GM19043 (cell line): ENCODE results near the gene MSH2.
"Not testable (repeated sequence)": the region's sequence is repeated elsewhere in the genome, so short reads cannot be mapped to it uniquely, and the experiment has no call there.

Source experiments
- ATAC-seq: cut with Tn5 transposase; IDR thresholded peaks from one replicate; pipeline ENCODE4 v1.9.1; 2021; ENCODE audit warnings: low read depth; ENCODE audit not compliant: unreplicated experiment

MSH2 gene

DNA sequence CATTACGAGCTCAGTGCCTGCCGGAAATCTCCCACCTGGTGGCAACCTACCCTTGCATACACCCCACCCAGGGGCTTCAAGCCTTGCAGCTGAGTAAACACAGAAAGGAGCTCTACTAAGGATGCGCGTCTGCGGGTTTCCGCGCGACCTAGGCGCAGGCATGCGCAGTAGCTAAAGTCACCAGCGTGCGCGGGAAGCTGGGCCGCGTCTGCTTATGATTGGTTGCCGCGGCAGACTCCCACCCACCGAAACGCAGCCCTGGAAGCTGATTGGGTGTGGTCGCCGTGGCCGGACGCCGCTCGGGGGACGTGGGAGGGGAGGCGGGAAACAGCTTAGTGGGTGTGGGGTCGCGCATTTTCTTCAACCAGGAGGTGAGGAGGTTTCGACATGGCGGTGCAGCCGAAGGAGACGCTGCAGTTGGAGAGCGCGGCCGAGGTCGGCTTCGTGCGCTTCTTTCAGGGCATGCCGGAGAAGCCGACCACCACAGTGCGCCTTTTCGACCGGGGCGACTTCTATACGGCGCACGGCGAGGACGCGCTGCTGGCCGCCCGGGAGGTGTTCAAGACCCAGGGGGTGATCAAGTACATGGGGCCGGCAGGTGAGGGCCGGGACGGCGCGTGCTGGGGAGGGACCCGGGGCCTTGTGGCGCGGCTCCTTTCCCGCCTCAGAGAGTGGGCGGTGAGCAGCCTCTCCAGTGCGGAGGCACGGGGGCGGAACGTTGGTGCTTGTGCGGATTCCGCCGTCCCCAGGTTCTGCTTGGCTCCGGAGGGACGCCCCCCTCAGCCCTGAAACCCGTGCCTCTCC is at the start of gene MSH2:
Gene MSH2, plus strand, starts transcription at position 352 of the 804 bp plus-strand sequence. Its CDS starts 36 bp downstream, at position 388.
- ATAC-seq, result peak; percentile 89

DNA sequence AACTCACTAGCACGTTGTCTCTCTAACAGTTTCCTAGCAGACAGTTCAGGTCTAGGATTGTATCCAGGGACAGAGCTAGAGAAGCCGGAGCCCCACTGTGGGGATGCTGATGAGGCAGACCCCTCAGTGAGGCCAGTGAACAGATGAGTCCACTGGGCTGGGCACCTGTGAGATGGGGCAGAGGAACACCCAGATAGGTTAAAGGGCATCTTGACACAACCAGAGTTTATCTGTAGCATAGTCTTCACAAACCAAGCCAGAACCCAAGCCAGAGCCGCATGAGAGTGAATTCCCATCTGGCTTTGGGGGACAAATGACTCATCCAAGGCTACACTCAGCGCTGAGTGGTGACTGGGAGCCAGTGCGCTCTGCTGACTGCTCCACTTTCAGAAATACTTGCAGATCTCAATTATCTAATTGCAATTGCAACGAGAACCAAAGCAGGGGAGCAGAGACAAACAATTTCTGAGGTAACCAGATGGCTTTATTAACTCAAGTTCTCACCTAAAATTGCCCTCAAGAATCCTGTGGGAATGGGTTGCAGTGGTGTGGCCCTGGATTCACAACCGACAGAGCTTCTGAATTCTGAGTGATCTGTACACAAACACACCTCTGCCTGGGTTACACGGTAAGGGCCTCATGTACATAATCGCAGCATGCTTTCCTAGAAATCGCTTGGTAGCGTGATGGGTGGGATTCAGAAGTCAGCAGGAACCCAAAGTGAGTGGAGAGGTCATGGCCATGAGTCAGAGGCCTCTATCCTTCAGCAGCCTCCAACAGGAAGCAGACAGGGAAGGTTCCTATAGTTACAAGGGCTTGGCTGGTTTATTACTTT is 48.7 kb upstream of the MSH2 start:
- ATAC-seq, result no peak

DNA sequence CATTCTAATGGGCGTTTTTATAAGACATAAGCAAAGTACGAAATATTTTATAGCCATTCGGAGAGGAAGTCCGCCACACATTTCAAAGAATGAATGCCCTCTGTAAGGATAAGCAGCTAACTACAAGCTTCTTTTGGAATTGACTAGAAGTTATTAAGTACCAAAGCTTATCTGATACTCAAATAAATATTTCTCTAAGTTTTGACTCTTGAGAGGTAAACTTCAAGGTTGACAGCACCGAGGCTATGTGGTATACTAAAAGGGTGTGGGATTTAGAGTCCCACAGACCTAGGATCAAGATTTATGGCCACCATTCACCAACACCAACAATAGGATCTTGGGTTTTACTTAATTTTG is 48.1 kb upstream of the MSH2 start:
- ATAC-seq, result no peak

DNA sequence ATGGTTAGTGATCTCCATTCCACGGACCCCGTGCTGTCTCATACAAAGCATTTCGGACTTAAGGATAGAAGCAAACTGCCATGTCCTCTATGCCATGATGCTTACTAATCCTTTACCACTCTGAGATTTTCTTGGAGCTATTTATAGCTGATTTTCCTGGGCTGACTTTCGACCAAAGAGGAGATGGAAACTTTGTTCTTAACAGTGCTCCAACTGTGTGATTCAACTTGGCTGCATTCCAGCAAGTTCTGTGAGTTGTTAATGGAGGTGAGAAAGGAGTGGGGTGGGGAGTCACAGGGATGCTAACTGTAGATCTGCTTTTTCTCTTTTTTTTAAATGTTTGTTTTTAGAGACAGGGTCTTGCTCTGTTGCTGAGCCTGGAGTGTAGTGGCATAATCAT is 45.5 kb upstream of the MSH2 start:
- ATAC-seq, result no peak

DNA sequence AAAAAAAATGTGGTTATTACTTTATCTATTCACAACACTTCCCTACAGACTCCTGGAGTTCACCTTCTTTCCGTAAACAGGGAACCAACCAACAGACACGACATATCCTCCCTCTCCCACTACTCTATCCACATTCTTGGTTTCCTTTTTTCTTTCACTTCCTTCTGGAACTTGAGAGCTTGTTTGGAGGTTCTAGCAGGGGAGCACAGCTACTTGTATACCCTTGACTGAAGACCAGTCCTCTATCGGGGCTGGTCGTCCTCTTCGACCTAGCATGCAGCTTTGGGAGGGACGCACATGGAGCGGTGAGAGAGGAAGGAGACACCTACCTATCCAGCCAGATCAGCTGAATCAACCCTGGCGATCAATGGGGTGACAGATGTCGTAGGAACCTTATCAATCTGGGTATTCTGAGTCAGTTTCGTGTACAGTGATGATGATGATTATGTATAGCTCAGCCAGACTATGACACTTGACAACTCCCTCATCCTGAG is 43.5 kb upstream of the MSH2 start:
- no peak for ATAC-seq

DNA sequence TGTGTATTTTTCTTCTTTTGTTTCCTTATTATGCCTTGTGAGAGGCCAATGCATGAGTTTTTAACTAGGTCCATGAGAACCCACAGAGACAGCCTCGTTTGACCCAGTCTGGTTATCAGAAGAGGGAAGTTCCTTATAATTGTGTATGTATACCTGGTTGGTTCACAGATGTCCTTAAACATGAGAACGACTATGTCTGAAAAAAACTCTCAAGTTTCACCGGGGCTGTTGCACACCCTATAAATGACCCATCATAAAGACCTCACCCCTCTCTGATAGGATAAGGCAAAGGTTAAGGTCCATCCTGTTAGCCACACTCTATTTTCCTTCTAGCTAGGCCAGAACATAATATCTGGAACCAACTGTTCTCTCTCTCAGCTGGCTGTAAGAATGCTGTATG is 42.7 kb upstream of the MSH2 start:
- no peak for ATAC-seq

DNA sequence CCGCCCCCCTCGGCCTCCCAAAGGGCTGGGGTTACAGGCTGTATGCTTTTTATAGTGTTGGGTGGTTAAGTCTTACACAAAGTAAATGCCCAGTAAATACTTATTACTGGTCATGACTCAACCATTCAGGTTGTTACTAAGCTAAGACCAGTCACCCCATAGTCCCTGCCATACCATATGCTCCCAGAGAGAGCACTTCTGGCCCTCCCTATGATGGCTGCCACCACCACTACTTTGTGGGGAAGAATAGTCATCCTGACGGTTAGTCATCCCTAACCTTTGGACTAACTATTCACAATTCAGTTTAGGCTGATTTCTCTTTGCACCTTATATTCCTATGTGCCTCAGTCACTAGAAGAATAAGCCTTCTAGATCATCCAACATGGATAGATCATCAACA is 42.0 kb upstream of the MSH2 start:
- no peak for ATAC-seq

DNA sequence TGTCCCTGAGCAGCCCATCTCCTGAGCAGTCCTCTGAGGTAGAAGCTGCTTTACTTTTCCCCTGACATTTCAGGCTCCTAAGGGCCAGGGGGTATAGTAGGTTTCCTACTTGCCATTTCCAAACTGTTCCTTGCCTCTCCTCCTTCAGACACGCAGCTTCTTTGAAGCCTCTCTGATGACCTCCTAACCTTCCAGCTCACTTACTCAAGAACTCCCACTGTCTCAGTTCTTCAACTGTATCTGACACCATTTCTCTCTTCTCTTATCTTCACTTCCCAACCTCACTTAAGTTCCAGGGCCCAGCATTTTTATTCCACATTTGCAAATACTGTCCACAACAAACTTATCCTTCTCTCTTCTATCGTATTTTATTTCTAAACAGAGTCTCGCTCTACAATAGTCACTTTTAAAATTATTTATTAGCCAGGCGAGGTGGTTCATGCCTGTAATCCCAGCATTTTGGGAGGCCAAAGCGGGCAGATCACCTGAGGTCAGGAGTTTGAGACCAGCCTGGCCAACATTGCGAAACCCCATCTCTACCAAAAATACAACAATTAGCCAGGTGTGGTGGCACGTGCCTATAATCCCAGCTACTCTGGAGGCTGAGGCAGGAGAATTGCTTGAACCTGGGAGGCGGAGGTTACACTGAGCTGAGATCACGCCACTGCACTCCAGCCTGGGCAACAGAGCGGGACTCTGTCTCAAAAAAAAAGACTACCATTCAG is 41.3 kb upstream of the MSH2 start:
- not testable (repeated sequence) for ATAC-seq

DNA sequence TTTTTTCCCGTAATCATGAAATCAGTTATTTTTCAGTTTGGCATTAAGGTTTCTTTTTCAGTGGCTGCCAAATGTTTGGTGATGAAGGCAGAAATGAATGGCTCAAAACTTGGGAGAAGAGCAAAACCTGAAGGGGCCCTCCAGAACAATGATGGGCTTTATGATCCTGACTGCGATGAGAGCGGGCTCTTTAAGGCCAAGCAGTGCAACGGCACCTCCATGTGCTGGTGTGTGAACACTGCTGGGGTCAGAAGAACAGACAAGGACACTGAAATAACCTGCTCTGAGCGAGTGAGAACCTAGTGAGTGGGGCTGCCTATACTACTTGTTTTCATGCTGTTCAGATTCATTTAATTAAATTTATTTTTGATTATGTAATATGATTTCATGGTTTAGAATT is 29.2 kb upstream of the MSH2 start:
- no peak for ATAC-seq

DNA sequence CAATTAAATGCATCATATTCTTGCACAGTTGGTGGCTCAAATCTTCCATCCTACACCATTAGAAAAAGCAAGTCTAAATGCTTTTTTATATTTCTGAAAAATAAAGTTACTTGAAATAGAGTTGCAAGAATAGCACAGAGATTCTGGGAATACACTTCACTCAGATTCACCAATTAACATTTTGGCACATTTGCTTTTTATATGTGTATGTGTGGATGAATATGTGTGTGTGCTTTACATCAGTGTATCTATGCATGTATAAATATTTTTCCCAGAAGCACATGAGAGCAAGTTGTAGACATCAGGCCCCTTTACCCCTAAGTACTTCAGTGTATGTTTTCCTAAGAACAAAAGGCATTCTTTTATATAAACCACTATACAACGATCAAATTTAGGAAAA is 27.6 kb upstream of the MSH2 start:
- no peak for ATAC-seq

DNA sequence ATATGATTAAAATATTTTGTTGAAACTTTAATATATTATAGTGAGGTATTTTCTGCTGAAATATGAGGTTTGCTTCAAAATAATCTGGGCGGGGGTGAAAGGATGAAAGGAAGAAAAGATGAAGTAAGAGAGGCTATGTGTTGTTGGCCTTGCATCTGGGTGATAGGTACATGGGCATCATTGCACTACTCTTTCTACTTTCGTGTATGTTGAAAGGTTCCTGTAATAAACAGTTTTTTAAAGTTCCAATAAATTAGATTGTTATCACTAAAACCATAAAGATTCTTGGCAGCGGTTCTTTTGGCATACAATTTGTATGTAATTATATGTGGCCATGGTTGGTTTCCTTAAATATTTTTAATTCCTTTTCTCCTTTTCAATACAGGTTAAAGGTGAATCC is 23.6 kb upstream of the MSH2 start:
- no peak for ATAC-seq

DNA sequence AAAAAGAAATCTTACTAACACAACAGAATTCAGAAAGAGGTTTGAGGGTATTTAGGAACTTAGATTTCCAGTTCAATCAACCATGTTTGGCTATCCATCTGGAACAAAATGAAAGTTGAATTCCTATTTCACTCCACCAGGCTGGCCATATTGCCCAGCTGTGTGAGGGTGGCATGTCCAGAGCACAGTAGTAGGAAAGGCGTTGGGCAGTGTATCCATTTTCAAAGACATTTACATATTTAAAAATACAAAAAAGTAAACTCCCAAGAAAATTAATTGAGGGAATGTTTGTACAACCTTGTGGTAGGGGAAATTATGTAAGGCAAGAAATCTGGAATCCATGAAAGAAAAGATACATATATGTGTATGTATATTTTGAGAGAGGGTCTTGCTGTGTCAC is 21.5 kb upstream of the MSH2 start:
- ATAC-seq, result no peak

DNA sequence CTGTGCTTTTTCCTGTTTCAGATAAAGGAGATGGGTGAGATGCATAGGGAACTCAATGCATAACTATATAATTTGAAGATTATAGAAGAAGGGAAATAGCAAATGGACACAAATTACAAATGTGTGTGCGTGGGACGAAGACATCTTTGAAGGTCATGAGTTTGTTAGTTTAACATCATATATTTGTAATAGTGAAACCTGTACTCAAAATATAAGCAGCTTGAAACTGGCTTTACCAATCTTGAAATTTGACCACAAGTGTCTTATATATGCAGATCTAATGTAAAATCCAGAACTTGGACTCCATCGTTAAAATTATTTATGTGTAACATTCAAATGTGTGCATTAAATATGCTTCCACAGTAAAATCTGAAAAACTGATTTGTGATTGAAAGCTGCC is 16.4 kb upstream of the MSH2 start:
- no peak for ATAC-seq

DNA sequence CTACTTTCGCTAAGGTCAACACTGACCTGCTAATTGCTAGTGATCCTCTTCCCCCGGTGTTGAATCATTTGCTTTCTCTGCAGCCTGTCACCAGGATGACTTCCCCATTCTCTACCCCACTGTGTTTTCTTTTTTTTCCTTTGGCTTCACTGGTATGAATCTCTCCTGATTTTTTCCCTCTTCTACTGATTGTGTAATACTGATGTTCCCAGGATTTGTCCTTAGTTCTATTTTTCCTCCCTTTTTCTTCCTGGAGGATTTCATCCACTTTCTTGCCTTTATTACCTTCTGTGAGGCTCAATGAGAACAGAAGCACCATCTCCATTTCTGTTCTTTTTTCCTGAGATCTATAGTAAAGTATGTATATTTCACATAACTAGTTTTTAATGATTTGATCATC is 14.1 kb upstream of the MSH2 start:
- ATAC-seq, result no peak

DNA sequence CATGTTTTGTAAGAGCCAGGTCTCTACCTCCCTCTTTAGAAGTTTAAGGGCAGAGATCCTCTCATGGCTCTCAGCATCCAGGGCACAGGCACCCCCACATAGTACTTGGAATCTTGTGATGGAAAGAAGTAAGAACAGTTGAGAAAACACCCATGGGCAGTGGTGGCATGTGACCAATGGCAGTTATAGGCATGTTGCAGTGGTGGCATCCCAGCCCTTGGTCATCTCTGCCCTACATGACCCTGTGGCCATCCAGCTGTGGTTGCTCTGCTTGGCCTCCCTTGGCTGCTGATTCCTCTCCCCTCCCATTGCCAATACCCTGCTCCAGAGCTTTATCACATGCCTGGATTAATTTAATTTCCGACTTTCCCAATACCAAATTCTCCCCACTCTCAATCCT is 13.3 kb upstream of the MSH2 start:
- ATAC-seq, result no peak

DNA sequence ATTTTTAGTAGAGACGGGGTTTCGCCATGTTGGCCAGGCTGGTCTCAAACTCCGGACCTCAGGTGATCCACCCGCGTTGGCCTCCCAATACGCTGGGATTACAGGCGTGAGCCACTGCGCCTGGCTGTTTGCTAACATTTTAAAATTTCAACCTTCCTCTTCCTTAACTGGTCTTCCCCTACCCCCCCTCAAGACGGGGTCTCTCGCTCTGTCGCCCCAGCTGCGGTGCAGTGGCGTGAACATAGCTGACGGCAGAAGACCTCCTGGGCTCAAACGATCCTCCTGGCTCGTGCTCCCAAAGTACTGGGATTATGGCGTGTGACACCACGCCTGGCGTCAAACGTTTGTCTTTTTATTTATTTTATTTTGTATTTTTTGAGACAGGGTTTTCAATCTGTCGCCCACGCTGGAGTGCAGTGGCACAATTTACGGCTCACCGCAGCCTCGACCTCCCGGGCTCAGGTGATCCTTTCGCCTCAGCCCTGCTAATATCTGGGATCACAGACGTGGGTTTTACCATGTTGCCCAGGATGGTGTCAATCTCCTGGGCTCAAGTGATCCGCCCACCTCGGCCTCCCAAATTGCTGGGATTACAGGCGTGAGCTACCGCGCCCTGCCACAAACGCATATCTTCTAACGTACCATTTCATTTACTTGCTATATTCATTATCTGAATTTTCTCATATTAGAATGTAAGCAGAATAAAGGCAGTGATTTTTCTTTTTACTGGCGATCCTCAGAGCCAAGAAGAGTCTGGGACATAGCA is 984 bp upstream of the MSH2 start:
- ATAC-seq, result no peak

DNA sequence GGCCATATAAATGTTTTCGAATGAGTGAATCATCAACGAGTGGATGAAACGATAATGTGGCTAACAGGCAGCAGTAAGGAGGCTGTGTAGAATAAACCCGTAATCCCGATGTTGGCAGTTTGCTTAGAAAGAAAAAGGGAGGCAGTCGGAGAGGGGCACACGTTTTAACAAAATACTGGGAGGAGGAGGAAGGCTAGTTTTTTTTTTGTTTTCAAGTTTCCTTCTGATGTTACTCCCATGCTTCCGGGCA is 476 bp upstream of the MSH2 start:
- ATAC-seq, result no peak

DNA sequence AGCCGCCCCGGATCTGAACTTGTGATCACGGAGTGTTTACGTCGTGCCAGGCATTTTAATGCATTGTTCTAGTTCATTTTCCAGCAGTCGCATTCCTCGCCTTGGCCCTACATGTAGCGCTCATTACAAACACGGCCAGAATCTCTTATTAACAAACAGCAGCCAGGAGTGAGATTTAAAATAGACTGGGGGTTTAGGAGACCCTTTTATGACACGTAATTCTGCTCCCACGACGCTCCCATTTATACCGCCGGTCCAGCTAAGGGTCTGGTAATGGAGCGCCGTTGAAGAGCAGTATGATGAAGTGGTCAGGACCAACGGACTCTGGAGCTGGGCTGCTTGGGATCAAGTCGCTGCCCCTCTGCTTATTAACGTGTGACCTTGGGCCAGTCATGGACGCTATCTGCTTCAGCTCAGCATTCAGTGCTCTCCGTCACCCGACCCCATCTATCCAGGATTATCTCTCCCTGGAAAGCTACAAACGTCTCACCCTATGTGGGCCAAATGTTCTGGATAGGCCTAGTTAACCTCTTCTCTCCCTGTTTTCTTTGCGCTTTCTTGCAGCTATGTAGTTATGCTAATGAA is 745 bp downstream of the MSH2 start:
- no peak for ATAC-seq

DNA sequence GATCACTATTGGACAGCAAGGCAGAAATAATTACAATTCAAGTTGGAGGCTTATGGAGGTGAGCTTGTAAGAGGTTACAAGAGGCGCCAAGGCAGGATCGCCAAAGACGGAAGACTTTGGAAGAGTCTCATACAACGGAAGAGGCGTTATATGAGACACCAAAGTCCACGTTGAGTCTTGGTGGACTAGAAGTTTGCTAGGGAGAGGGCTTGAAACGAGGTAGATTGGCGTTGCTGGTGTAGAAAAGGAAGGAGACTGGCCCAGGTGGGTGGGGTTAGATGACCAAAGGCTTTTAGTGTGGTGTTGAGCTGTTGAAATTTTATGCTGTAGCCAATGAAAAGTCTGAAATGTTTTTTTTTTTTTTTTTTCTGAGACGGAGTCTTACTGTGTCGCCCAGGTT is 1.4 kb downstream of the MSH2 start:
- no peak for ATAC-seq

DNA sequence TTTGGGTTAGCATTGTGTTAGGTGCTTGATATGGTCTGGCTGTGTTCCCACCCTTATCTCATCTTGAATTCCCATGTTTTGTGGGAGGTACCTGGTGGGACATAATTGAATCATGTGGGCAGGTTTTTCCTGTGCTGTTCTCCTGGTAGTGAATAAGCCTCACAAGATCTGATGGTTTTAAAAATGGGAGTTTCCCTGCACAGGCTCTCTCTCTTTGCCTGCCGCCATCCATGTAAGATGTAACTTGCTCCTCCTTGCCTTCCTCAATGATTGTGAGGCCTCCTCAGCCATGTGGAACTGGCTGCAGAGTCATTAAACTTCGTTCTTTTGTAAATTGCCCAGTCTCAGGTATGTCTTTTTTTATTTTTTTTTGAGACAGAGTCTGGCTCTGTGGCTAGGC is 2.8 kb downstream of the MSH2 start:
- ATAC-seq, result no peak
